Epithelial cell of esophagus (primary cell): ENCODE results near the gene GPR12.

ENCODE experiments used
- DNase-seq: peaks from one replicate; pipeline ENCODE4 v3.0.0; 2010; ENCODE audit warnings: low read depth
- H3K4me3 ChIP-seq: 2 replicates; pipeline ENCODE4 v1.5.1; 2011; ENCODE audit warnings: mild to moderate bottlenecking, low read length, control low read depth
- TF ChIP-seq, protein P1 (sequence below): IDR thresholded peaks from 2 replicates; pipeline ENCODE4 v1.5.1; 2011; ENCODE audit warnings: low read depth, mild to moderate bottlenecking, low read length, control low read depth, inconsistent platforms; ENCODE audit not compliant: insufficient read depth; ENCODE audit errors: missing control alignments

GPR12 gene

DNA sequence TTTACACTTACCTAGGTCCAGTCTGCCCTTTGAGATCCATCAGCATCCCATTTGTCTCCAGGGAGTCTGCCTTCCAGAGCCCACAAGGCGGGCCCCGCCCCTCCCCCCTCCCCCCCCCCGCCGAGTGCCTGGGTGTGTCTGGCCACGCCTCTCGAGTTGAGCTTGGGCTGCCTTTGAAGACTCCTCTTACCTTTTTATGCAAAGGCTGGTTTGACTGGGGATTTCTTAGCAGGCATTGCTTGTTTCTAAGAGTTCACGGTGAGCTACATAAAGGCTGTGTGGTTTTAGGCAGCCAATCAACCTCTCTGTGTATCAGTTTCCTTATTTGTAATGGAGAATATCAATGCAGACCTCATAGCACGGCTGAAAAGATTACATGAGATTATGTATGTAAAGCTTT, 11.3 kb downstream of the GPR12 start:
- TF ChIP-seq, protein P1, sequence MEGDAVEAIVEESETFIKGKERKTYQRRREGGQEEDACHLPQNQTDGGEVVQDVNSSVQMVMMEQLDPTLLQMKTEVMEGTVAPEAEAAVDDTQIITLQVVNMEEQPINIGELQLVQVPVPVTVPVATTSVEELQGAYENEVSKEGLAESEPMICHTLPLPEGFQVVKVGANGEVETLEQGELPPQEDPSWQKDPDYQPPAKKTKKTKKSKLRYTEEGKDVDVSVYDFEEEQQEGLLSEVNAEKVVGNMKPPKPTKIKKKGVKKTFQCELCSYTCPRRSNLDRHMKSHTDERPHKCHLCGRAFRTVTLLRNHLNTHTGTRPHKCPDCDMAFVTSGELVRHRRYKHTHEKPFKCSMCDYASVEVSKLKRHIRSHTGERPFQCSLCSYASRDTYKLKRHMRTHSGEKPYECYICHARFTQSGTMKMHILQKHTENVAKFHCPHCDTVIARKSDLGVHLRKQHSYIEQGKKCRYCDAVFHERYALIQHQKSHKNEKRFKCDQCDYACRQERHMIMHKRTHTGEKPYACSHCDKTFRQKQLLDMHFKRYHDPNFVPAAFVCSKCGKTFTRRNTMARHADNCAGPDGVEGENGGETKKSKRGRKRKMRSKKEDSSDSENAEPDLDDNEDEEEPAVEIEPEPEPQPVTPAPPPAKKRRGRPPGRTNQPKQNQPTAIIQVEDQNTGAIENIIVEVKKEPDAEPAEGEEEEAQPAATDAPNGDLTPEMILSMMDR = no peak
- no peak overlapping the region for H3K4me3 ChIP-seq
- no peak for DNase-seq

GRCh38 chr13:26747706-26748105, 12.9 kb downstream of the GPR12 start:
- H3K4me3 ChIP-seq = no peak overlapping the region
- DNase-seq = no peak
- TF ChIP-seq, protein P1 = no peak

DNA sequence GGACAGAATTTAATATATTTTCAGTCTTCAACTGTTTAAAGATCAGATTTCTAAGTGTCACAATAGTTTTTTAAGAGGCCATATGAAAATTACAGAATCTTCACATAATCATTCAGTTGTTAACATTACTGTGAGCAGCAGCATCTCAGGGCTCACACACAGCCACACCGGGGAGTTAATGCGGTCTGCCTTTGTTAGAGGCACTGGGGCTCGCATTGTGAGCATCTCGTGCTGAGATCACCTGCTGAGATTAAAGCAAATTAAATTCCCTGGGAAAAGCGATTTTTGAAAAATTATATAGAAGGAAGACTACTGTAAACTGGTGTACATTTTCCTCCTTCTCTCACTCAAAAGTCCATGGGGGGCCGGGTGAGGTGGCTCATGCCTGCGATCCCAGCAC, 16.6 kb downstream of the GPR12 start:
- DNase-seq = no peak
- H3K4me3 ChIP-seq = no peak overlapping the region
- TF ChIP-seq, protein P1 = no peak

DNA sequence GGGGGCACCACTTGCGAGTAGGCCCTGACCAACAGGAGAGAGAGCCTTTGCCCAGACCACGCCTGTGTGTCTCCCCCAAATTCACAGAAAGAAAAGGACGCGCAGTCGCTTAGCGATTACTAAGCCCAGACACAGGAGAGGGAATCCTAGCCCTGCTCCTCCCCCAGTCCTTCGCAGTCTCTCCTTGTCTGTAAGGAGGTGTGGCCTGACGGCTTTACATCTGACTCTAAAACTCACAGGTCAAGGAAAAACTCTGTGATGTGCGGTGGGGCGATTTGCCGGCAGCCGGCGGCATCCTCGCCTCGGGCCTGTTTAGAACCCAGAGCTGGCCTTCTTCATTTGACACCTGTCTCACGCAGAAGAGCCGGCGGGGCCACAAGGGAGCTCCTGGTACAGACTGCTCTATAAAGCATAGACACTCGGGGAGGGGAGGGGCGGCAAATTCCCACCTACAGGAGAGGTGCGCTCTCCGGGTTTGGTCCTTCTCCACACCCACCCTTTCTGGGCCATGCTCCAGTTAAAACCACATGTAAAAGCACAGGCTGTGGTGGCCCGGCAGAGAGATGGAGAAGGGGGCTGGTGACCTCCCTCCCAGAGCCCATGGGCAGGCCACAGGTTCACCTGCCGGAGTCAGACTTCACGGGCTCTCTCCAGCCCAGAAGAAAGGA, 17.8 kb downstream of the GPR12 start:
- TF ChIP-seq, protein P1 = no peak
- no peak for DNase-seq
- H3K4me3 ChIP-seq = no peak overlapping the region

DNA sequence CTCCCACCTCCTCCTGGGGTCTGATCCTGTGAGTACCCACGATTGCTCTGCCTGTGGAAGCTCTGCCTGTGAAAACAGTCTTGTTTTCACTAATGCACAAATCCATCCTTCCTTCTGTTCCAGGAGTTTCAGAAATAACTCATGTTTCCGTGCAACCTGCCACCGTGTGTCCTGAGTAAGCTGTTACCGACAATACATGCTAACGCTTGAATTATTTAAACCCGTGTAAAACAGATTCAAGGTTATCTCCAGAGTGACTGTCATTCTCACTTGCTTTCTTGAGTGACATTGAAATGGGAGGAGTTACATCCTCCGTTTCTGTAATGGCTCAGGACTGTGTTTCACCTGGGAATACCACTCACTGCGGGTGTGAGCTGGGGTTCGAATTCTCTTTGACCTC, 24.9 kb downstream of the GPR12 start:
- TF ChIP-seq, protein P1 = no peak
- no peak overlapping the region for H3K4me3 ChIP-seq
- DNase-seq = no peak

DNA sequence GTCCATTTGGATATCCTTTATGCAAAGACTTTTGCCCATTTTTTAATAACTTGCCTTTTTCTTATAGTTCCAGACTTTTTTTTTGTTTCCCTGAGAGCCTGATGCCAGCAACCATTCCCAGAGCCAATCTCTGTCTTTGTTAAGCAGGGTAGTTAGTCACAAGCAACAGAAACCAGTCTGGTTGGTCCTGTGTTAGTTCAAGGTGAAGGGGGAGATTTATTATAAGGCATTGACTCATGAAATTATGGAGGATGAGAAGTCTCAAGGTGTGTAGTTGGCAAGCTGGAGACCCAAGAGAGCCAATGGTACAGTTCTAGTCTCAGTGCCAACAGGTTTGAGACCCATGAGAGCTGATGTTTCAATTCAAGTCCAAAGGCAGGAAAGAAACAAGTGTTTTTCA, 33.0 kb downstream of the GPR12 start:
- no peak overlapping the region for H3K4me3 ChIP-seq
- TF ChIP-seq, protein P1 = no peak
- peak; percentile 62 for DNase-seq

DNA sequence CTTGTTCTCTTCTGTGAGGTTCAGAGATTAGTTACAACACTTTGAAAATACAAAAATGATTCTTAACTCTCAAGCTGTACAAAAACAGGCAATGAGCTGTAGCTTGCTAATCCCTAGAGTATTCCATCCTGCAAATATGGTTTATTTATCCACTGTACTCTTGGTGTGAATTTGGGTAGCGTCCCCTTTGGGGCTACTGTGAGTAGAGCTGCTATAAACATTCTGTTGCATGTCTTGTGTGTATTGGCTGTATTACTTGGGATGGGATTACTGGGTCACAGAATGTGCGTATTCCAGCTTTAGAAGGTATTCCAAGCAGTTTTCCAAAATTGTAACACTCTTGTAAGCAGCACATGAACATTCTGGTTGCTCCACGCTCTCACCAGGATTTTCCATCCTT, 33.5 kb downstream of the GPR12 start:
- TF ChIP-seq, protein P1 = no peak
- no peak overlapping the region for H3K4me3 ChIP-seq
- DNase-seq = no peak
